Osteoblast (primary cell): ENCODE measurements around the gene COL5A2. TPM values are rescaled to one million over a fixed set of nuclear protein-coding genes. Genes with fewer than 3 reads are reported as not detected.
A peak's percentile ranks its signal among the peaks of the same experiment; 100 is the strongest.

Experiments used
- DNase-seq: peaks from one replicate; pipeline ENCODE4 v3.0.0; 2011; ENCODE audit warnings: low spot score, mixed read lengths; ENCODE audit not compliant: insufficient read length; ENCODE audit errors: missing footprints
- H2AFZ ChIP-seq: 2 replicates; pipeline ENCODE4 v1.6.0; 2011; ENCODE audit warnings: mild to moderate bottlenecking, low read length
- H3K27ac ChIP-seq: 2 replicates; pipeline ENCODE4 v1.5.1; 2011; ENCODE audit warnings: mild to moderate bottlenecking, low read depth, low read length, moderate library complexity
- H3K27me3 ChIP-seq: 2 replicates; pipeline ENCODE4 v1.6.0; 2012; ENCODE audit warnings: mild to moderate bottlenecking, control low read depth, inconsistent platforms, low read length, moderate library complexity; ENCODE audit not compliant: insufficient read depth
- H3K36me3 ChIP-seq: 2 replicates; pipeline ENCODE4 v1.5.1; 2011; ENCODE audit warnings: mild to moderate bottlenecking, low read length, control low read depth, moderate library complexity; ENCODE audit not compliant: insufficient read depth
- H3K4me1 ChIP-seq: 2 replicates; pipeline ENCODE4 v1.5.1; 2011; ENCODE audit warnings: mild to moderate bottlenecking, low read length, control low read depth, moderate library complexity; ENCODE audit not compliant: insufficient read depth
- H3K4me2 ChIP-seq: 2 replicates; pipeline ENCODE4 v1.6.0; 2011; ENCODE audit warnings: mild to moderate bottlenecking, low read length; ENCODE audit not compliant: insufficient read depth
- H3K4me3 ChIP-seq: fragments of 200-600 bp; sonication (generic); 3 replicates; pipeline ENCODE4 v1.5.1; 2012; ENCODE audit warnings: mild to moderate bottlenecking, low read length, inconsistent platforms; ENCODE audit not compliant: insufficient read depth
- H3K79me2 ChIP-seq: 2 replicates; pipeline ENCODE4 v1.6.0; 2012; ENCODE audit warnings: mild to moderate bottlenecking, low read length, control low read depth, inconsistent platforms; ENCODE audit not compliant: insufficient read depth
- H3K9me3 ChIP-seq: 2 replicates; pipeline ENCODE4 v1.5.1; 2011; ENCODE audit warnings: low read depth, low read length, control low read depth
- H4K20me1 ChIP-seq: 2 replicates; pipeline ENCODE4 v1.6.0; 2012; ENCODE audit warnings: mild to moderate bottlenecking, low read length, control low read depth; ENCODE audit not compliant: insufficient read depth
- CTCF ChIP-seq: IDR thresholded peaks from 2 replicates; pipeline ENCODE4 v1.5.1; 2011; ENCODE audit warnings: mild to moderate bottlenecking, low read depth, low read length, moderate library complexity; ENCODE audit errors: extremely low read depth
- total RNA-seq: library from RNA; depleted of rRNA; stranded (reverse); fragments of >200 nt; gene quantifications from 2 replicates; pipeline ENCODE4 v1.2.3, GENCODE V29; 2012

COL5A2 gene
- total RNA-seq, 1 donor: 879 TPM

DNA sequence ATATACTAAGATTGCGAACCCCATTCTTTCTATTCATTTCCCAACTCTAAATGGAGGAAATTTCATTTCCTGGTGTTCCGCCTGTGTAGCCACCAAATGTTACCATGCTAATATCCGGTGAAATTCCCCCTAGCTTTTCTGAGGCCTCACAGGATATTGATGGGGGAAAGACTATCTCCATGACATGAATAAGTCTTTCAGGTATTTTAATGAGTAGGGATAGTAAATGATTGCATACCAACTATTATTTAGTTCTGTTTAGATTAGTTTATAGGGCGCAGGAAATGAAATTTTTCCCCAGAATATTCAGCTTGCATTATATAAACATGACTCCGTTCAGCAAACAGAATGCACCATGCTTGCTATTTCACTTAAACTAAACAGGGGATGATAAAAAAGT lies 55.4 kb downstream of the COL5A2 start:
- no peak overlapping the region for H3K4me2 ChIP-seq
- no peak overlapping the region for H3K27ac ChIP-seq
- H3K27me3 ChIP-seq: no peaks in the 10 kb centered on the region
- no peaks in the 10 kb centered on the region for H3K9me3 ChIP-seq
- no peak for TF ChIP-seq CTCF
- H3K4me1 ChIP-seq: peaks cover 22% of the 10 kb centered on the region
- H3K79me2 ChIP-seq: peaks cover 94% of the 10 kb centered on the region
- H3K36me3 ChIP-seq: peaks cover 18% of the 10 kb centered on the region
- DNase-seq: peak; percentile 23
- H3K4me3 ChIP-seq: no peak overlapping the region
- no peaks in the 10 kb centered on the region for H4K20me1 ChIP-seq
- H2AFZ ChIP-seq: no peak overlapping the region

GRCh38 chr2:189118386-189118785 lies 61.2 kb downstream of the COL5A2 start:
- no peaks in the 10 kb centered on the region for H3K9me3 ChIP-seq
- H3K4me1 ChIP-seq: peaks cover 52% of the 10 kb centered on the region
- no peak overlapping the region for H2AFZ ChIP-seq
- H3K79me2 ChIP-seq: peaks cover 87% of the 10 kb centered on the region
- peaks cover 4% of the 10 kb centered on the region for H3K36me3 ChIP-seq
- H4K20me1 ChIP-seq: no peaks in the 10 kb centered on the region
- DNase-seq: no peak
- no peak overlapping the region for H3K4me2 ChIP-seq
- no peaks in the 10 kb centered on the region for H3K27me3 ChIP-seq
- H3K4me3 ChIP-seq: no peak overlapping the region
- peak overlapping the region; percentile 37 for H3K27ac ChIP-seq
- TF ChIP-seq CTCF: no peak

- Histone ChIP-seq H2AFZ (no peak overlapping the region), H3K4me2 (peak overlapping the region; percentile 17), H3K4me1 (peaks cover 52% of the 10 kb centered on the region), H3K9me3 (no peaks in the 10 kb centered on the region), H3K79me2 (peaks cover 85% of the 10 kb centered on the region), H3K4me3 (no peak overlapping the region), H3K36me3 (no peaks in the 10 kb centered on the region), H3K27ac (peak overlapping the region; percentile 76), H4K20me1 (no peaks in the 10 kb centered on the region), H3K27me3 (no peaks in the 10 kb centered on the region)
- TF ChIP-seq CTCF: no peak
- no peak for DNase-seq
Observed at GRCh38 chr2:189116979-189117378, 62.6 kb downstream of the COL5A2 start.

DNA sequence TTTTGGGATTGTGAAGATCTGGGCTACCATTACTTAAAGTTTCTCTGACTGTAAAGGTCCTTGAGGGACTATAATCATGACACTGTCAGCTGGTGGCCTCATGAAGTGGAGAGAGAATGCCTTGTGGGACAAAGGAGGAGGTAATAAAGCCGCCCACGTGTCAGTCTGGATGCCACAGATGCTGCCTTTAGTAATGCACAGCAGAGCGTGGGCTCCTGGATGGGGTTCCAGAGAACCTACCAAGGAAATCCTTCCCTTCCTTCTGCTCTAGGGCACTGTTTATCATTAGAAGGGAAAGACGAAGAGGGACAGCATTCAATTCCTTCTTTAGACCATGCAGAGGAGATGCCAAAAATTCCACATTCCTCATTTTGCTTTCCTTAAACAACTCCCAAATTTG lies 63.5 kb downstream of the COL5A2 start:
- Histone ChIP-seq H3K4me3 (peak overlapping the region; percentile 9), H4K20me1 (no peaks in the 10 kb centered on the region), H3K4me1 (peaks cover 55% of the 10 kb centered on the region), H2AFZ (no peak overlapping the region), H3K27me3 (no peaks in the 10 kb centered on the region), H3K79me2 (peaks cover 84% of the 10 kb centered on the region), H3K4me2 (peak overlapping the region; percentile 48), H3K9me3 (no peaks in the 10 kb centered on the region), H3K27ac (peak overlapping the region; percentile 76), H3K36me3 (no peaks in the 10 kb centered on the region)
- no peak for TF ChIP-seq CTCF
- DNase-seq: no peak
